GM18868 (cell line): Measurements from ENCODE around the gene MSH3.
"Not testable (repeated sequence)": the region's sequence is repeated elsewhere in the genome, so short reads cannot be mapped to it uniquely, and the experiment has no call there.

ENCODE experiments used
- ATAC-seq: cut with Tn5 transposase; IDR thresholded peaks from one replicate; pipeline ENCODE4 v1.9.1; 2021; ENCODE audit warnings: mild to moderate bottlenecking, moderate library complexity; ENCODE audit not compliant: unreplicated experiment

MSH3 gene

DNA sequence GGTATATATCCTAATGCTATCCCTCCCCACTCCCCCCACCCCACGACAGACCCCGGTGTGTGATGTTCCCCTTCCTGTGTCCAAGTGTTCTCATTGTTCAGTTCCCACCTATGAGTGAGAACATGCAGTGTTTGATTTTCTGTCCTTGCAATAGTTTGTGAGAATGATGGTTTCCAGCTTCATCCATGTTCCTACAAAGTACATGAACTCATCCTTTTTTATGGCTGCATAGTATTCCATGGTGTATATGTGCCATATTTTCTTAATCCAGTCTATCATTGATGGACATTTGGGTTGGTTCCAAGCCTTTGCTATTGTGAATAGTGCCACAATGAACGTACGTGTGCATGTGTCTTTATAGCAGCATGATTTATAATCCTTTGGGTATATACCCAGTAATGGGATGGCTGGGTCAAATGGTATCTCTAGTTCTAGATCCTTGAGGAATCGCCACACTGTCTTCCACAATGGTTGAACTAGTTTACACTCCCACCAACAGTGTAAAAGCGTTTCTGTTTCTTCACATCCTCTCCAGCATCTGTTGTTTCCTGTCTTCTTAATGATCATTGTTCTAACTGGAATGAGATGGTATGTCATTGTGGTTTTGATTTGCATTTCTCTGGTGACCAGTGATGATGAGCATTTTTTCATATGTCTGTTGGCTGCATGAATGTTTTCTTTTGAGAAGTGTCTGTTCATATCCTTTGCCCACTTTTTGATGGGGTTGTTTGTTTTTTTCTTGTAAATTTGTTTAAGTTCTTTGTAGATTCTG lies 186.8 kb downstream of the MSH3 start:
- not testable (repeated sequence) for ATAC-seq

DNA sequence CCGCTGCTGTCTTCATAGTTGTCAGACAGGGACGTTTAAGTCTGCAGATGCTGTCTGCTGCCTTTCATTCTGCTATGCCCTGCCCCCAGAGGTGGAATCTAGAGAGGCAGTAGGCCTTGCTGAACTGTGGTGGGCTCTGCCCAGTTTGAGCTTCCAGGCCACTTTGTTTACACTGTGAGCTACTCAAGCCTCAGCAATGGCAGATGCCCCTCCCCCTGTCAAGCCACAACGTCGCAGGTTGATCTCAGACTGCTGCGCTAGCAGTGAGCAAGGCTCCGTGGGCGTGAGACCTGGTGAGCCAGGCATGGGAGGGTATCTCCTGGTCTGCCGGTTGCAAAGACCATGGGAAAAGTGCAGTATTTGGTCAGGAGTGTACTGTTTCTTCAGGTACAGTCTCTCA lies 192.0 kb downstream of the MSH3 start:
- not testable (repeated sequence) for ATAC-seq

DNA sequence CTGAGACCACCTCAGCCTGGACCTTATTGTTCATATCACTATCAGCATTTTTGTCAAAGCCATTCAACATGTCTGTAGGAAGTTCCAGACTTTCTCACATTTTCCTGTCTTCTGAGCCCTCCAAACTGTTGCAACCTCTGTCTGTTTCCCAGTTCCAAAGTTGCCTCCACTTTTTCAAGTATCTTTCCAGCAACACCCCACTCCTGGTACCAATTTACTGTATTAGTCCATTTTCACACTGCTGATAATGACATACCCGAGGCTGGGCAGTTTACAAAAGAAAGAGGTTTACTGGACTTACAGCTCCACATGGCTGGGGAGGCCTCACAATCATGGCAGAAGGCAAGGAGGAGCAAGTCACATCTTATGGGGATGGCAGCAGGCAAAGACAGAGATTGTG lies 195.7 kb downstream of the MSH3 start:
- ATAC-seq, result not testable (repeated sequence)

DNA sequence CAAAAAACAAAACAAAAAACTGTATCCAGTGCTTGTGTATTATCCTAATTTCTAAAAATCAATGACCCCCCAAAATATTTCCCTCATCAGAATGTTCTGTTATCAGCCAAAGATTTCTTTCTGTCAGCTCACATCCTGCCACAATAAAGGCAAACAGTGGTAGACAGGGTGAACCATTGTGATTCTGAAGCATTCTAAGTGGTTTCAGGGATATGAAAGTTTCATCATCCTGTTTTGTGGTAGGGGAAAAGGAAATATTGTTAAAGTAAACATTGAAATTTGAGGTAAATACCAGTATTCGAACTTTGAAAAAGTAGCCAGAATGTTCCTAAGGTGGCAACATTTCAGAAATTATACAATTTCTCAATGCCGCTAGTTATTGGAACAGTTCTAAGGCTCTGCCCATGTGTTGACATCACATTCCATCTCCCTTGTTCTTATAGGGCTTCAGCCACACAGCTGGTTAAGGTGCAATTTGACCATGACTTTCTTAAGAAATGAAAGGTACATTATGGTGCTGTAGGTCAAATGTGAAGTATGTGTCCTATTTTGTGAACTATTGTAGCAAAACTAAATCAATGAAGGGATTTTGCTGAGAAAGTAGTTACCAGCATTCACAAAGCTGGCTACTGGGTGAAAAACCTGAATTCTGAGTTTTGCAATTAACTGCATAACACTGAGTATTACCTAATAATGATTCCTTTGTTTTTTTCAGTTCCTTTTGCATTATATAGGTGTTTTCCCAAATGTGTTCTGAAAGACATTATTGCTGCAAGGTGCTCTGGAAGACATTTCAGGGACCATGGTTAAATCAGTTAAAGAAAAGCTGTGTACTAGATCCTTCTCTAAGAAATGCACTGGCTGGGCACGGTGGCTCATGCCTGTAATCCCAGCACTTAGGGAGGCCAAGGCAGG lies 198.1 kb downstream of the MSH3 start:
- ATAC-seq, result no peak

DNA sequence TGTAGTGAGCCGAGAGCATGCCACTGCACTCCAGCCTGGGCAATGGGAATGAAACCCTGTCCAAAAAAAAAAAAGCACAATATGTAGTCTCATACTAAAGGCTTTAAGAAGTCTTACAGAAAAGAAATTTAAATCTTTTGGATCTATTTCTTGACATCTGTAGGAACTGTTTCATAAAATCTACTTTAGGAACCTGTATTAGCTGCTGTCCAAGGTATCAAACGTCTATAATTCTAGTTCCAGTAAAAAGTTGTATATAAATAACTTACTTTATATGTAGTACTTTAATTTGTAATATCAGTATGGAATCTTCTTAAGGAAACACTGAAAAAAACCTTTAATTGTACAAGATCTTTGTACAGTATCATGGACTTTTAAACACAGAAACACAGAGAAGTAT lies 199.0 kb downstream of the MSH3 start:
- ATAC-seq, result no peak

DNA sequence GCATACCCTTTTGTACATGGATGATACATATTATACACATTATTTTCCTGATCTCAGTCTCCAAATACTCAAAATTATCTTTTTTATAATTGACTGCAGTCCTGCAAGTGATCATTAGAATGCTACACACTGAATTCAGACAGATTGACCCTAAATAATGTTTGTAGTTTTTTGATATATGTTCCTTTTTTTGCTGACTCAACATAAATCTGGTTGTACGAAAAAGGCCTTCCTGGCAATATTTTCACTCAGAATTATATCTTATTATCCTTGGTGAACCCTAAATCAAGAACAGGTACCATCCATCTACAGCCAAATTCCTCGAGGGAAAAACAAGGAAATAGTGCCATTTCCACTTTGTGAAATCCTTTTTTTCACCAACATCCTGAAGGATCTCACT lies 200.1 kb downstream of the MSH3 start:
- no peak for ATAC-seq

DNA sequence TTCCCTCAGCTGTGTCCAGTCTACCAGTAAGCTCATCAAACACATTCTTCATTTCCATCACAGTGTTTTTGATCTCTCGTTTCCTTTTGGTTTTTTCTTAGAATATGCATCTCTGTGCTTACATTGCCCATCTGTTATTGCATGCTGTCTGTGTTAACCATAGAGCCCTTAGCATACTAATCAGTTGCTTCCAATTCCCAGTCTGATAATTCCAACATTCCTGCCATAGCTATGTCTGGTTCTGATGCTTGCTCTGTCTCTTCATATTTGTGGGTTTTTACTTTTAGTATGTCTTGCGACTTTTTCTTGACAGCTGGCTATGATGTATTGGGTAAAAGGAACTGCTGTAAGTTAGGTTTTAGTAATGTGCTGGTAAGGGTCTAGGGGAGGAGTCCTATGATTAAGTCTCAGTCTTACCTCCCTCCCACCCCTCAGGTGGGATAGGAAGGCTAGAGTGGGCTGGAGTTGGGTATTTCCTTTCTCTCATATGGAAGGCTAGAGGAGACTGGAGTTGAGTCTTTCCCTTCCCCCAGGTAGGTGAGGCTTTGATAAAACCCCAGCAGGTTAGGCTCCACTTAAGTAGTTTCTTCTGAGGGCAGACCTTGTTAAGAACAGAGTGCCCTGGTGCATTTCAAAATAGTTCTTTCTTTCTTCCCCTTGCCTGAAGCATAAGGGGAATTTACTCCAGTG lies 206.6 kb downstream of the MSH3 start:
- no peak for ATAC-seq

DNA sequence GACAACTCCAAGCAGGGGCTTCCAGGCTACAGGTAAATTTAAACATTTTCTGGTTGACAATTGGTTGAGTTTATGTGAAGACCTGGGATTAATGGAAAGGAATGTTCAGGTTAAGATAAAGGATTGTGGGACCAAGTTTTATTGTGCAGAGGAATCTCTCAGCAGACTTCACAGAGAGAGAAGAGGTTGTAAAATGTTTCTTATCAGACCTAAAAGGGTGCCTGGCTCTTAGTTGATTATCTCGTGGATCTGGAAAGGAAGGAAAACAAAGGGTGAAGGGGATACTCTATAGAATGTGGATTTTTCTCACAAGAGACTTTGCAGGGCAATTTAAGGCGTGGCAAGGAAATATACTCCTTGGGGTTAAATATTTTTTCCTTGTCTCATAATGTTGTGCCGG lies 209.3 kb downstream of the MSH3 start:
- no peak for ATAC-seq

DNA sequence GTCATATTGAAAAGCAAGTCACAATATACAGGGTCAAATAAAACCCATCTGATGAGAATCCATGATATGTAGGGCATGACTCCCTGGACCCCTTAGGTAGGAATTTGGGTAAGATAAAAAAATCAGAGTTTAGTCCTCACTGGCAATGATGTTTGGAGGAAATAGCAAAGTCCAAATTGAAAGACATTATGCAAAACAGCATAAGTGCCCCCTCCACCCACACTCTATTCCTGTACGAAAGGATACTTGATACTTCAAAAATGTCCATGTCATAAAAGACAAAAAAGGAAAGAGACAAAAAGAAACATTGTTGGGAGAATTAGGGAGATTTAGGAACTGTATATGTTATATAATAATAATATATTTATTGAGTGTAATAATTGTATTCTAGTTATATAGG lies 209.7 kb downstream of the MSH3 start:
- no peak for ATAC-seq

DNA sequence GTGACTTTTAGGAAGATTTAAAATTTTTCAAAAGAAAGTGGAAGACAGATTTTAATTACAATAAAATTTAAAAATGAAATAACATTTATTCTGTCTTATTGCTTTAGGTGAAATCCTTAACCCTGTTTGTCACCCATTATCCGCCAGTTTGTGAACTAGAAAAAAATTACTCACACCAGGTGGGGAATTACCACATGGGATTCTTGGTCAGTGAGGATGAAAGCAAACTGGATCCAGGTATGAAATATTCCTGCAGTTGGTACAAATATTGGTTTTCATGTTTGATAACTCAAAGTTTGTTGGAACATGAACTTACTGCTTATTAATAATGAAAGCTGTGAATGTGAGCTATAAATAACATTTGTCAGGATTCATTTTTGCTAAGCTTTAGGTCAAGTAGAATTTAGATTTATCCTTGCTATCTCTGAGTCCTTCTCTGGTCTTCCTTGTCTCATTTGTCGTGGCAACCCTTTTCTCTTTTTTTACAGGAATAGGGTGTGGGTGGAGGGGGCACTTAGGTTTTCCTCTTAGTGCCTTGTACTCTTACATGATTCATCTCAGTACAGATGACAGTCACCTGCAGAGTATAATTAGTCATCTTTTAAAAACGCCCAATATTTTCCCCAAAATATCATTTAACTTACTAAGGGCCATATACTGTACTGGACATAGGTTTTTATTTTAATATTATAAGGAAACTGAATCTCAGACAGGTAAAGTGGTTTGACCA lies 210.4 kb downstream of the MSH3 start:
- ATAC-seq, result peak; percentile 93

DNA sequence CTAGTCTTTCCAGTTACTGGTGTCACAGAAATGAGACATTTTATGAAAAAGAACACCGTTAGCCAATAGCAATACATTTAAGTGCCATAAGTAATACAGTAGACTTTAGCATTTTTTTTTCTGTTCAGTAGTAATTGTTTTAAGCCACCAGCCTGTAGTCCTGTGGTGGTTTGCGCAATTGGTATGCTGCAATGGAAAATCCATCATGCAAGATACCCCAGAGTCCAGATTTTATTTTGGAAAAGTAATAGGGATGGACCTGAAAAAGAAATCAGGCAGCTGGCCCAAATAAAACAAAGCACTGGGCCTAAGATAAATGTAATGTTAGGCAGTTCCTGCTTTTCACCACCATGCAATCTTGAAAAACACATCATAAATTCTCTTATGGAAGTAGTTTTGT lies 211.1 kb downstream of the MSH3 start:
- no peak for ATAC-seq

DNA sequence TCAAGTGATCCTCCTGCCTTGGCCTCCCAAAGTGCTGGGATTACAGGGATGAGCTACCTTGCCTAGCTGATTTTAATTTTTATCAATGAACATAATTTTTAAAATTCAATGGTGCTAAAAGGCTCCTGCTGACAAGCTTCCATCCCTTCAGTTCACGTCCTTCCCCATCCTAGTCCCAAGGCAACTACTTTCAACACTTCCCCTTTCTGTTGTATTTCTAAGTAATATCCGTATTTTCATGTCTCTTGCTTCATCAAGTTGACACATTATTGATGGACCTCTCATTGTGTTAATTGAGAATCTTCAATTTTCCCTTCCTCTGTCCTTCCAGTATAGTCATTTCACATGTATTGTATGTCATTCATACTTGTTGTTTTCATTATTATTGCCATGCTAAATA lies 211.9 kb downstream of the MSH3 start:
- no peak for ATAC-seq

DNA sequence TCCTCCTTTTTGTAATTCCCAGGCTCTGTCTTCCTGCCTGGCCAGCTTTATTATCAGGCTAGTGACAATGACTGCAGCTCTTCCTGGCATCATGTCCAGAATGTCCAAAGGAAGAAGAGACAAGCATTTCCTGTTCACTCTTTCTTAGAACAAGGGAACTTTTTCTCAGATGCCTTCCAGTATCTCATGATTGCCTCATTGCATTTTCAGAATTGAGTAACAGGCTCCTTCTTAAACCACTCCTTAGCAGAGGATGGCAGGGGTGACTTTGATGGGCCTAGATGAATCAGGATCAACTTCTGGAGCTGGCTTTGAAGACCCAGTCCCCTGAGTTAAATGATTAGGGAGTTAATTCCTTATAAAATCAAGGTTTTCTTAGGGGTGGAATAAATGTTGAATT lies 212.8 kb downstream of the MSH3 start:
- ATAC-seq, result no peak

DNA sequence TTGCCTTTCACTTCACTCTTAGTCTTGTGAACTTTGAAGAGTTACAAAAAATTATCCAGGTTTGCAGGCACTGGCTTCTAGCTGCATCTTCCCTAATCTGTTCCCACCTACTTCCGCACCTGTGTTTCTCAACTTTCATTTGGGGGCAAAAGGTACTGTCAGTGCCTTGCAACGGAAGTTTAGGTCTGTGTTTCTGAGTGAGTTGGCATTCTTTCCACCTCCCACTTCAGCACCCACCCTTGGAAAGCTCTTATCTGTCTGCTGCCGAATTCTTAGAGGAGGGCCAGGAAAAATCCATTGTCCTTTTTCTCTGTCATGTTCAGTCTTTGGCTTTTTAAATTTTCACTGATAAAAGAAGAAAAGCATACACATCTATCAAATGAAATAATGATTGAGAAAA lies 216.0 kb downstream of the MSH3 start:
- no peak for ATAC-seq

DNA sequence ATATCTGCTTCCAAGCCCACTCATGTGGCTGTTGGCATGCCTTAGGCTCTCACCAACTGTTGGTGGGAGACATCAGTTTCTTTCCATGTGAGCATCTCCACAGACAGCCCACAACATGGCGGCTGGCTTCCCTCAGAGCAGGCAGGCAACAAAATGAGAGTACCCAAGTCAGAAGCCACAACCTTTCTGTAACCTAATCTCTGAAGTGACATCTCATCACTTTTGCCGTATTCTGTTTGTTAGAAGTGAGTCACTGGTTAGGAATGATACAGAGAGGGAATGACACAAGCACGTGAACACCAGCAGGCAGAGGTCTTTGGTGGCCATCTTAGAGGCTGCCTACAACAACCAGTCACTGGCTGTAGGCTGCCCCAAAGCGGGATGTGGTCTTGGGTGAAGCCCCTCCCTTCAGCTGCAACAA lies 217.1 kb downstream of the MSH3 start:
- no peak for ATAC-seq

DNA sequence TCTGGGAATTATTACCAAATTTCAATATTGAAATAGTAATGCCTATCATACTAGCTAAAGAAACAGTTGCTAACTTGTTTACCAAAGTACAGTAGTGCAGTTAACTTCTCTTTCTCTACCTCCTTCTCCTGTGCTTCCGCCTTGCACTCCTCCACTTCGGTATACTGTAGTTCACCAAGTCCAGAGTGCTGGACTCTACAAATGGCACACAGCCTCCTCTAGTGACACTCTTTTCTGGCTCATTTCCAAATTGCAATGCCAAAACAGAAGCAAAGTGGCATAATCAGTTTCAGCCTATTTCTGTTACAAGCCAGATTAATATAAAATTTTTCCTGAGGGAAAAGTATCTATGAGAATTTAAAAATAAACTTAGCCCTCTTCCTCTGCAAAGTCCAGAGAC lies 219.7 kb downstream of the MSH3 start:
- no peak for ATAC-seq

DNA sequence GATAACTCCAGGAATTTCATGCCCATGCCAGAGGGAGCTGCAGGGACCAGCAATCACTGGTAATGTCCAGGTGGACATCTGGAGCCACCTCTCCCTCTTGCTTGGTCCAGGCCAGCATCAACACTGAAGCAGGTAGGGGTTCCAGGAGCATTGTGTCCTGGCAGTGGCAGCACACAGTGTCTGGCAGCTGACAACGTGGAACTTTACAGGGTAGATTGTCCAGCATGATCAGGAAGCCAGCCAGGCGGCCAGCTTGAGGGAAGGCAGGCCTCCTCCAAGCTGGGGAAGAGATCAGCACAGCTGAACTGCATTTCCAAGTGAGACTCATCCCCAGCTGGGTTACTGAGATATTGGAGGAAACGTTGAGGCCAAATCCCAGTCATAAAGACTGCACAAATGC lies 223.1 kb downstream of the MSH3 start:
- ATAC-seq, result no peak

DNA sequence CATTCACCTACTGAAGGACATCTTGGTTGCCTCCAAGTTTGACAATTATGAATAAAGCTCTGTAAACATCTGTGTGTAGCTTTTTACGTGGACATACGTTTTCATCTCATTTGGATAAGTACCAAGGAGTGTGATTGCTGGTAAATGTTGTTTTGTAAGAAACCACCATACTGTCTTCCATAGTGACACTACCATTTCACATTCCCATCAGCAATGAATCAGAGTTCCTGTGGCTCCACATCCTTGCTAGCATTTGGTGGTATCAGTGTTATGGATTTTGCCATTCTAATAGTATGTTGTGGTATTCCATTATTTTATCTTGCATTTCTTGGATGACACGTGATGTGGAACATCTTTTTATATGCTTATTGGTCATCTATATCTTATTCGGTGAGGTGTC lies 227.3 kb downstream of the MSH3 start:
- no peak for ATAC-seq

DNA sequence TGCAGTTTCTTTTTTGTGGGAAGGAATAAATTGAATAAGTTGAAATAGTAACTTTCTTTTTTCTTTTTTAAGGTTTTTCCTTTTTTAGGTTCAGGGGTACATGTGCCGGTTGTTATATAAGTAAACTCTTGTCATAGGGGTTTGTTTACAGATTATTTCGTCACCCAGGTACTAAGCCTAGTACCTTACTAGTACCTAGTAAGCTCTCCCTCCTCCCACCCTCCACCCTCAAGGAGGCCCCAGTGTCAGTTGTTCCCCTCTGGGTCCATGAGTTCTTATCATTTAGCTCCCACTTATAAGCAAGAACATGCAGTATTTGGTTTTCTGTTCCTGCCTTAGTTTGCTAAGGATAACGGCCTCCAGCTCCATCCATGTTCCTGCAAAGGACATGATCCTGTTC lies 228.9 kb downstream of the MSH3 start:
- not testable (repeated sequence) for ATAC-seq

DNA sequence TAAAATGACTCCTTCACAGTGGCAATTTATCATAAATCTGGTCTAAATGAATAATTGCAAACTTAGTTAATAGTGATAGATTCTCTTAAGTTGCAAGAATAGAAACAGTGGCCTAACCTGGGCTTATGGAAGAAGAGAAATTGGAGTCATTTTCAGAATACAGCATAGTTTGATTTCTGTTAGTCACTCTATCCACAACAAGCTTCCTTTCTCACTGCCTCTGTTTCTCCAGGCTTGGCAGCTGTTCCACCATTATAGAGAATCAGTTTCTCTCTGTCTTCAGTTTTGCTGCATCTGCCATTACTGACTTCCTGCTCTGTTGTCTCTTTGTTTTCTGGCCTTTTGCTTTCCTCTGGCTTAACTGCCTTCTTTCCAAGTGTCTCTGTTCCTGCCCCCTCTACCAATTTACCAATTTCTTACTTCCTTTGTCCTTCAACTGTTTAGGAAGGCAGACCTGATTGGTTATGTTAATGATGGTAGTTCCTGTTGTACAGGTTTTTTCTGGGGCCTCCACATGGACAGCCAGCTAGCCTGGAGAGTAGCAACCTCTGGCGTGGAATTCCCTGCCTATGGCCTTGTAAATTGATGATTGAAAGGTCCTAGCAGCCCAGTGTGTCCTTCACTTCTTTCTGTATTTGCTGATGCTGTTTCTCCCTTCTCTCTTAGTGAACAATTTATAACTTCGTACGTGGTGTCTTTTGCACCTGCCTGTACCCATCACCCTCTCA lies 229.8 kb downstream of the MSH3 start:
- no peak for ATAC-seq
